GM06990 (cell line): ENCODE measurements around the gene SELENBP1.
"Not testable (repeated sequence)": the region's sequence is repeated elsewhere in the genome, so short reads cannot be mapped to it uniquely, and the experiment has no call there.

Source experiments
- DNase-seq: peaks from one replicate; pipeline ENCODE4 v3.0.0-alpha.2; 2011; ENCODE audit not compliant: insufficient read length; ENCODE audit errors: extremely low read depth
- H3K27me3 ChIP-seq: replicated peaks from 2 replicates; pipeline ENCODE4 v1.6.0; 2011; ENCODE audit warnings: low read length; ENCODE audit not compliant: control insufficient read depth, insufficient read depth
- H3K36me3 ChIP-seq: 2 replicates; pipeline ENCODE4 v1.5.1; 2011; ENCODE audit warnings: low read length; ENCODE audit not compliant: control insufficient read depth, insufficient read depth
- H3K4me3 ChIP-seq: replicated peaks from 2 replicates; pipeline ENCODE4 v1.5.1; 2011; ENCODE audit warnings: low read depth, mild to moderate bottlenecking, control low read depth, low read length
- CTCF ChIP-seq: IDR thresholded peaks from 2 replicates; pipeline ENCODE4 v1.5.1; 2011; ENCODE audit warnings: low read length, control low read depth, mild to moderate bottlenecking, inconsistent platforms; ENCODE audit not compliant: insufficient read depth, poor library complexity, severe bottlenecking

Gene SELENBP1

GRCh38 chr1:151352021-151352718 is 20.3 kb downstream of the SELENBP1 start:
- Histone ChIP-seq H3K36me3 (no peaks in the 10 kb centered on the region), H3K4me3 (no peak overlapping the region), H3K27me3 (no peaks in the 10 kb centered on the region)
- no peak for DNase-seq
- TF ChIP-seq CTCF = no peak

GRCh38 chr1:151350323-151350722 is 22.2 kb downstream of the SELENBP1 start:
- DNase-seq, H3K36me3 ChIP-seq, H3K27me3 ChIP-seq, H3K4me3 ChIP-seq: not testable (repeated sequence)

- no peak for DNase-seq
- TF ChIP-seq CTCF = no peak
- peak overlapping the region; percentile 47 for H3K4me3 ChIP-seq
Observed at GRCh38 chr1:151347523-151348246, 24.8 kb downstream of the SELENBP1 start.

GRCh38 chr1:151346769-151347522 is 25.6 kb downstream of the SELENBP1 start, which contains the start of gene RFX5:
Gene RFX5 (minus strand): TSS chr1:151347252. CDS start chr1:151346320, 932 bp downstream.
- TF ChIP-seq CTCF = no peak
- Histone ChIP-seq H3K4me3 (peak within 1 kb of the TSS; percentile 80), H3K27me3 (no peaks in the 10 kb centered on the region), H3K36me3 (peaks cover 23% of the 10 kb centered on the region)
- DNase-seq = peak; percentile 98

More at GRCh38 chr1:151347523-151348246, 24.8 kb downstream of the SELENBP1 start:
- Histone ChIP-seq H3K27me3 (no peaks in the 10 kb centered on the region), H3K36me3 (peaks cover 18% of the 10 kb centered on the region)

GRCh38 chr1:151346082-151346768 is 26.3 kb downstream of the SELENBP1 start:
- TF ChIP-seq CTCF = no peak
- no peaks in the 10 kb centered on the region for H3K27me3 ChIP-seq
- peaks cover 25% of the 10 kb centered on the region for H3K36me3 ChIP-seq
- DNase-seq = peak; percentile 35
- H3K4me3 ChIP-seq = peak overlapping the region; percentile 80
